ENCODE results near the gene HDAC4.

HDAC4 gene

GRCh38 chr2:239117831-239118230, 283.0 kb downstream of the HDAC4 start:
- no peak overlapping the region for H3K4me3 ChIP-seq (ENCODE audit: low read length)
- TF ChIP-seq CTCF (conservative IDR thresholded peaks at IDR 0.05; ENCODE audit: low read length), result no peak
- DNase-seq (ENCODE audit: low read depth), result no peak

GRCh38 chr2:239116456-239117246, 284.2 kb downstream of the HDAC4 start:
- H3K4me3 ChIP-seq (ENCODE audit: low read length), result no peak overlapping the region
- no peak for TF ChIP-seq CTCF (conservative IDR thresholded peaks at IDR 0.05; ENCODE audit: low read length)
- DNase-seq (ENCODE audit: low read depth), result peak; percentile 11

- DNase-seq (ENCODE audit: low read depth), result no peak
- H3K4me3 ChIP-seq (ENCODE audit: low read length), result no peak overlapping the region
- no peak for TF ChIP-seq CTCF (conservative IDR thresholded peaks at IDR 0.05; ENCODE audit: low read length)
Measured at GRCh38 chr2:239115616-239116015, 285.2 kb downstream of the HDAC4 start.

GRCh38 chr2:239114616-239115265, 286.1 kb downstream of the HDAC4 start:
- no peak overlapping the region for H3K4me3 ChIP-seq (ENCODE audit: low read length)
- TF ChIP-seq CTCF (conservative IDR thresholded peaks at IDR 0.05; ENCODE audit: low read length), result no peak
- DNase-seq (ENCODE audit: low read depth), result no peak

- TF ChIP-seq CTCF (conservative IDR thresholded peaks at IDR 0.05; ENCODE audit: low read length), result no peak
- DNase-seq (ENCODE audit: low read depth), result peak; percentile 51
- H3K4me3 ChIP-seq (ENCODE audit: low read length), result no peak overlapping the region
Measured at GRCh38 chr2:239114119-239114581, 286.7 kb downstream of the HDAC4 start.

- TF ChIP-seq CTCF (conservative IDR thresholded peaks at IDR 0.05; ENCODE audit: low read length), result no peak
- no peak for DNase-seq (ENCODE audit: low read depth)
- H3K4me3 ChIP-seq (ENCODE audit: low read length), result no peak overlapping the region
Measured at GRCh38 chr2:239113615-239114014, 287.2 kb downstream of the HDAC4 start.

- TF ChIP-seq CTCF (conservative IDR thresholded peaks at IDR 0.05; ENCODE audit: low read length), result no peak
- peak; percentile 50 for DNase-seq (ENCODE audit: low read depth)
- H3K4me3 ChIP-seq (ENCODE audit: low read length), result no peak overlapping the region
Measured at GRCh38 chr2:239113171-239113570, 287.6 kb downstream of the HDAC4 start.
